HG02870 (cell line): ENCODE measurements around the gene NADK.
"Not testable (repeated sequence)": the region's sequence is repeated elsewhere in the genome, so short reads cannot be mapped to it uniquely, and the experiment has no call there.

Experiments used
- ATAC-seq: cut with Tn5 transposase; IDR thresholded peaks from one replicate; pipeline ENCODE4 v1.9.1; 2021; ENCODE audit warnings: mild to moderate bottlenecking, moderate library complexity; ENCODE audit not compliant: unreplicated experiment

The NADK gene

GRCh38 chr1:1715109-1715883 lies 63.0 kb downstream of the NADK start:
- ATAC-seq, result not testable (repeated sequence)

DNA sequence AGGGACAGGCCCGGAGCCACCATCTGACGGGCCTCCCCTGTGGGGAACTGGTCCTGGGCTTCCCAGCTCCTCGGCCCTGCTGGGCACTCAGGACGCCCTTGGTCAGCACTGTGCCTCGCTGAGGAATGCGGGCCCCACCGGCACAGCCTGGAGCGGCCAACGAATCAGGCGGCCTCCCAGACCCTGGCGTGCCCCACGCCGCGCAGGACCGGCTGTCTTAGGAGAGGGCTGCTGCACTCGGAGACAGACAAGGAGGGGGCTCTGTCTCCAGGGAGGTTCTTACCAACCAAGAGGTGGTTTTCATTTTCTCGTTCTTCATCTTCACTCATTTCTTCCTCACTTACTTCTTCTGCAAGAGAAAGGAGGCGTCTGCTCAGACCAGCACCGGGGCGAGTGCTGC lies 70.4 kb downstream of the NADK start:
- not testable (repeated sequence) for ATAC-seq

DNA sequence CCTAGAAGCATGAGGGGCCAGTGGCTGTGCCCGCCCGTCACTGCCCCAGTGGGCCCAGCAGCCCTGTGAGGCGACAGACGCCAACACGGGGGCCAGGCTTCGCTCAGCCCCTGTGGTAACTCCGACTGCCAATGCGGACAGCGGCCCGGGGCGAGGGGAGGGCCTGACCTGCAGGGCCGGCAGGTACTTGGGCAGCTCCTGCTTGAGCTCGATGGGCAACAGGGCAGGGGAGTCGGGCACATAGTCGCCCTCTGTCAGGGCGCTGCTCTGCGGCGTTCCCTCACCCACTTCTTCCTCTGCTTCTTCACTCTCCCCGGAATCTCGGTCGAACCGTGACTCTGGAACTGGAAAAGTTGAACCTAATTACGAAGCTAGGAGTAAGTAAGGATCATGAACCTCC lies 71.0 kb downstream of the NADK start:
- ATAC-seq, result not testable (repeated sequence)

DNA sequence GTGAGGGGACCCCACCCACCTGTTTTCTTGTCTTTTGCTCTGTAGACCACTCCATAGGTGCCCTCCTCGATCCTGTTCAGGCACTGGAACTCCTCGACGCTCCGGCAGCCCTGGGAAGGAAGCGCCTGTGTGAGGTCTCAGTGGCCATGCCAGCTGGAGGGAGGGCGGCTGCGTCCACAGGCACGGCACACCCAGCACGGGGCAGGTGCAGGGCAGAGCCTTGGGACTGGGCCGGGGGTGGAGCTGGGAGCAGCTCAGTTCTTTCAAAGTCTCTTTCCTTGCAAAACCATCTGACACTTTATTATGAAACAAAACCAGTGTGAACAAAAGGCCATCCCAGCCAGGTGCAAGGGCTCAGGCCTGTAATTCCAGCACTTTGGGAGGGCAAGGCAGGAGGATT lies 72.6 kb downstream of the NADK start:
- not testable (repeated sequence) for ATAC-seq

GRCh38 chr1:1704284-1704957 lies 73.8 kb downstream of the NADK start:
- ATAC-seq, result not testable (repeated sequence)

GRCh38 chr1:1703796-1704195 lies 74.5 kb downstream of the NADK start:
- no peak for ATAC-seq

DNA sequence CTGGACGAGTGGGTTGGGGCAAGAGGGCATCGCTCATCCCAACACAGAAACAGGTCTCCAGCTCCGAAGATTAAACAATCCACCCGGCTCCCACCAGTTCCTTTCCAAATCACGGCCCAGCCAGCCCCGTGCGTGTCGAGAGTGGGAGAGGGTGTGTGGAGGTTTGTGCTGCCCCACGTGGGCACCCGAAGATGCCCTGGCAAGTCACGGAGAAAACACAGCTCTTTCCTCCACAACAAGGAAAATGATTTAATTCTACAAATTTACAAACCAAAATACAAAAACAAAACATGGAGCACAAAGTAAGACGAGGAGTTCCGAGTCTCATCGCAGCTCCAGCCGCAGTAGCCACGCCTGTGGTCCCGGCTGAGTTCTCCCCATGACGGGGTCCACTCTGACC lies 75.8 kb downstream of the NADK start:
- ATAC-seq, result not testable (repeated sequence)
